Left cardiac atrium (tissue), 4 donors: ENCODE results near the gene MASP1. TPM values are rescaled to one million over a fixed set of nuclear protein-coding genes. Genes with fewer than 3 reads are reported as not detected.
"Not testable (repeated sequence)": the region's sequence is repeated elsewhere in the genome, so short reads cannot be mapped to it uniquely, and the experiment has no call there.

Experiments
- ATAC-seq, 2 donors: fragments of 200-7000 bp; cut with Tn5 transposase; one replicate each; pipeline ENCODE4 v1.9.1; 2020; ENCODE audit warnings: mild to moderate bottlenecking in 2 of 2, moderate library complexity in 2 of 2
- DNase-seq: peaks from one replicate; pipeline ENCODE4 v3.0.0-alpha.2; 2020
- intact Hi-C, 2 donors: fragments of 100-400 bp; cut with DNase I; formaldehyde crosslinking; loops; one replicate each; pipeline versions ENCODE4 v1.14.1 to v1.15.1; 2022 to 2023
- total RNA-seq, 2 donors: library from RNA; stranded (reverse); fragmentation: NEBNext Ultra II Directional; extraction: Animal tissue kit (Norgen Biotek cat#: 25700); gene quantifications; one replicate each; pipeline ENCODE4 v1.2.1, GENCODE V29; 2021
- donor health status: DM: no; HTN: yes; CAD: no.
- donor health status: DM: no; HTN: yes; CAD: no; lungs with severe emphysema.
- donor health status: DM: yes; HTN: yes; CAD: no.
- donor health status: Dilated cardiomyopathy.

Gene MASP1
- total RNA-seq, 2 donors from 2014 or later, result 12.8 to 74.7 TPM

DNA sequence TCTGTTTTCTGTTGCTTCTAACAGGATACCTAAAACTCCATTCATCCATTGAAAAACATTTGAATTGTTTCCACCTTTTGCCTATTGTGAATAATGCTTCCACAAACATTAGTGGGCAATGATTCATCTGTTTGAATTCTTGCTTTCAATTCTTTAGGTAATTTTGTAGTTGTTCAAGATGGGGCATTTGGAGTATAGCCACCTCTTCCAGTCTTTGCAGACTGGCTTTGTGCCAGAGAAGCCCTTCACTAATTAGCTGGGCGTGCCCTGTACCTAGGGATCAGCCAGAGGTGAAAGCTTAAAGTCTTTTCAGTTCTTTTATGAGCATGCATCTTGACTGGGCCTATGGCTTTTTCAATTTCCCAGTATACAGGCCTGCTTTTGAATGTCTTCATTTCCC, 83.4 kb downstream of the MASP1 start:
- ATAC-seq (no peak), DNase-seq (no peak)
- intact Hi-C loops, result no loop called here

DNA sequence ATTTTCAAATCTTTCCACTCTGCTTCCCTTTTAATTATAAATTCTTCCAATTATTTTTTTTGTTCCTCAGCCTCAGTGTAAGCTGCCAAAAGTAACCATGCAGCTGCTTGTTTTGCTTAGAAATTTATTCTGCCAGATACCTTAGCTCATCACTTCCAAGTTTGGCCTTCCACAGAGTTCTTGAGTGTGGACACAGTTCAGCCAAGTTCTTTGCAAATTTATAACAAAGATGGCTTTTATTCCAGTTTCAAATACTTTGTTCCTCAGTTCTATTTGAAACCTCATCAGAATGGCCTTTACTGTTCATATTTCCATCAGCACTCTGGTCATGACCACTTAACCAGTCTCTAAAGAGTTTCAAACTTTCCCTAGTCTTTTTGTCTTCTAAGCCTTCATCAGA, 83.9 kb downstream of the MASP1 start:
- DNase-seq (no peak), ATAC-seq (peak in 1 of 2 donors; percentile 21)
- intact Hi-C loops, result no loop called here

DNA sequence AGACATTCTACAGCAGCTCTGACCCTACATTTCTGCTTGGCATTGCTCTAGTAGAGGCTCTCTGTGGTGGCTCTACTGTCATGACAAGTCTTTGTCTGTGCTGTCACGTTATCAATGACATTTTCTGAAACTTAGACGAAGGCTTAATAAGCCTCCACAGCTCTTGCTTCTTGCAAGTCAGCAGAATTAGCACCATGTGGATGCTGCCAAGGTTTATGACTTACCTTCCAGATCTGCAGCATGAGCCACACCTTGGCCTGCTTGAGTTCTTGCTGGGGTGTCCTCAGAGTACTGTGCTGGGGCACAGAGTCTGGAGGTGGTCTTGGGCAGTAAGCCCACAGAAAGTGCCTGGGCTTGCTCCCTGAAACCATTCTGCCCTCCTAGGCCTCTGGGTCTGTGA, 84.5 kb downstream of the MASP1 start:
- no peak for DNase-seq
- no peak for ATAC-seq
- intact Hi-C loops, result no loop called here

DNA sequence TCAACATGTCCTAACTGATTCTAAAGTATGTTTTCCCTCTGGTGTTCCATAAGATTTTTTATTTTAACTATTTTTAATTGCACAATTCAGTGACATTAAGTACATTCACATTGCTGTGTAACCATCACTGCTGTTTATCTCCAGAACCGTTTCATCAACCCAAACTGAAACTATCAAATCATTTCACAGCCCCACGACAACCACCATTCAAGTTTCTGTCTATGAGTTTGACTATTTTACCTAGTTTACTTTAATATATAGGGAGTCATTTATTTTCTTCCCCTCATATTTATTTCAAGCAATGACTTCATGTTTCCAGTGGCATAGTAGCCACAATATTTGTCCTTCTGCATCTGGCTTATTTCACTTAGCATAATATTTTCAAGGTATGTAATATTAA, 85.9 kb downstream of the MASP1 start:
- no peak for ATAC-seq
- intact Hi-C loops, result no loop called here

DNA sequence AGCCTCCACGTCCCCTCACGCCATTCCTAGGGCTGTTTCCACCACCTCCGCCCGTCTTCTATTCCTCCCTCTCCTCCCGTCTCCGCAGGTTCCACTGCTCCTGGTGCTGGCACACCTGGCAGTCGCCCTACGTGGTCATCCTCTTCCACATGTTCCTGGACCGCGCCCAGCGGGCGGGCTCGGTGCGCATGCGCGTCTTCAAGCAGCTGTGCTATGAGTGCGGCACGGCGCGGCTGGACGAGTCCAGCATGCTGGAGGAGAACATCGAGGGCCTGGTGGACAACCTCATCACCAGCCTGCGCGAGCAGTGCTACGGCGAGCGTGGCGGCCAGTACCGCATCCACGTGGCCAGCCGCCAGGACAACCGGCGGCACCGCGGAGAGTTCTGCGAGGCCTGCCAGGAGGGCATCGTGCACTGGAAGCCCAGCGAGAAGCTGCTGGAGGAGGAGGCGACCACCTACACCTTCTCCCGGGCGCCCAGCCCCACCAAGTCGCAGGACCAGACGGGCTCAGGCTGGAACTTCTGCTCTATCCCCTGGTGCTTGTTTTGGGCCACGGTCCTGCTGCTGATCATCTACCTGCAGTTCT, 92.0 kb downstream of the MASP1 start:
- intact Hi-C loops, ATAC-seq, DNase-seq: not testable (repeated sequence)

More for the DNA sequence above, 85.9 kb downstream of the MASP1 start:
- DNase-seq, result no peak

DNA sequence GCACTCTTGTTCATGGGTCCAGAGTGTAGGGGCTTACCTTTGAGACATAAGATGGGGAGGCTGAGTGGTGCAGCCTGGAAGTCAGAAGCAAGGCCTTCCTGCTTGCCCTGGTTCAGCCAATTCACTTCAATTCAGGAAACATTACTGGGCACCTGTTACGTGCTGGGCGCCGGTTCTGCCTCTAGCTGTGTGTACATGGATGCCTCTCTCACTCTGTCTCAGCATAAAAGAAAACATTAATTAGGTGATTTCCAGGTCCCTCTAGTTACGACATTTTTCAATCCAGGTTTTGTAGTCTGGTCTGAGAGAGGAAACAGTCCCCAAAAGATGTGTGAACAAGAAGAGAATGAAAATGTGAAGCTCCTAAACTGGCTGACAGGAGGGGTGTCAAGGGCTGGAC, 93.0 kb downstream of the MASP1 start:
- DNase-seq, result no peak
- intact Hi-C loops, result no loop called here
- ATAC-seq, result no peak

DNA sequence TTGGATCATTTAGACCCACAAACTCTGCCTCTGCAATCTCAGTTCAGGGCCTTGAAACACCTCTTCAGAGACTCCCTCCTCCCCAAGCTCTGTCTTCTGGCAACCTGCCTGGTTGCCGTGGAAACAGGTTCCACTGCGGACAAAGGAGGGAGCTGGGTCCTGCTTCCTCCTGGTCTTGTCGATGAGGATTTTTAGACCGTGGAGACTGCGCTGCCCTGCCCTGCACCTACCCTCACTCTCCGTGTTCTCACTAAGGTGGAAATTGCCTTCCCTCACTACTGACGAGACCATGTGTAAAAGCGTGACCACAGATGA, 94.2 kb downstream of the MASP1 start, which contains the start of gene RTP1:
Gene RTP1, plus strand, starts transcription at position 152 of the 315 bp plus-strand sequence. Its CDS starts 30 bp downstream, at position 182.
- intact Hi-C loops, result no loop called here
- DNase-seq (no peak), ATAC-seq (no peak)

DNA sequence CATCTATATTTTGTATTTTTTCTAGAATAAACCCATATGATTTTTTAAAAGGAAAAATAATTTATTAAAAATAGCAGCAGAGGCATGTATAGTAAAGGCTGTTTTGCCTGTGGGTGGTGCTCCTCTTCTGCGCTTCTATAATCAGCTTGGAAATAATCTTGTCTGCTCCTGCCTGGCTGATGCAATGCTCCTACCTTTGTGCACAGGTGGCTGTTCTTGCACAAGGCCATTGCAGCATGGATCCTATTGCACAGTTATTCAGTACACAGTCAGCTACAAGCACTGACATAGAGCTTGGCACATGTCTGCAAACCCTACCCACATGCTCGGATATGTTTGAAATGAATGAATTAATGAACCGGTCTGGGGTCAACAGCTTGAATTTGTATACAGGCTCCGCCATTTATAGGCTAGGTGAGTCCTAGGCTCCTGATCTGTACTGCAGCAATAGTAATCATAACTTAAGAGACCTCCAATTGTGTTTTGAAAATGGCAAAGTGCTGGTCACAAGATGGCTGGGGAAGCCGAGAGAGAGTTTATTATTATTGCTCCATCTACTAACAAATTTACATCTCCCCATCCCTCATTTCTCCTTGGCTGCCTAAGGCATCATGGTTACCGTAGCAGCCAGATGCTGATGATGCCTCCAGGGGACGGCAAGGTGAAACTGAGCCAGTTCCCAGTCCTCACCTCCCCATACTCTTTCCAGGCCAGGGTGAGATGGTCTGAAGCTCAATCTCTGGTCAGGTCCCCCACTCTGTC, 94.8 kb downstream of the MASP1 start:
- DNase-seq, result no peak
- intact Hi-C loops, result no loop called here
- ATAC-seq, result no peak

DNA sequence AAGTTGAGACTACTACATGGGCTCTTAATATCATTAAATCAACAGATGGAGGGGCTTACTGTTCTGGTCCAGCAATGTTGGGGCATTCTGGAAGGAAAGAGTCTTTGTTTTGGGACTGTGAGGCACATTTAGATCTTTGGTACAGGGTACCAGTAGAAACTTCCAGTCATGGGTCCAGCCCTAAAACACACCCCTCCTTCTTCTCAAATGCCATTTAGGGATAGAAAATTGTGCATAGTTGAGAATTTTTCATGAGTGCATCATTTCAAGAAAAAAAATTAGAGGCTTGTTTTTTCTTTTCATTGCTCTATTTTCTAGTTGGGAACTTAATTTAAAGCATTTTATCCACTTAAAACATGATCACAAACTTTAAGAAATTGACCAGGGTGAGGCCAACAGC, 98.4 kb downstream of the MASP1 start:
- ATAC-seq (no peak), DNase-seq (no peak)
- intact Hi-C loops, result no loop called here

DNA sequence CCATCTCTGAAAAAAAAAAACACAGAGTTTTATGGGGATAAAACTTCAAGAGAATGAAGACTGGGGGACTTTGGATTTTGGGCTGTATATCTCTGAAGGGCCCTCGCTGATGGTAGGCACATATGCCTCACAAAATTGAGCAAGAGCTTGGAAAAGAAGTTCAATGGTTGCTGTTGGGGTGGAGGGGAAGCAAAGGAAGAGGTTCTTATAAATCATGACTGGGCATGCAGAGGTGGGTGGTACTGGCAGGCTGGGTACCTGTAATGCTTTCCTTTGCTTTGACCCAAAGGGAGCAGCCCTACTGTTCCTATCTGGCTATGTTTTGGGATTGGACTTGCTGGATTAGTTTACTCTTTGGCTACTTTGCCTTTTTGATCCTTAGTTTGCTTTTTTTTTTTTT, 100.3 kb downstream of the MASP1 start:
- DNase-seq (no peak), ATAC-seq (no peak)
- intact Hi-C loops, result no loop called here

DNA sequence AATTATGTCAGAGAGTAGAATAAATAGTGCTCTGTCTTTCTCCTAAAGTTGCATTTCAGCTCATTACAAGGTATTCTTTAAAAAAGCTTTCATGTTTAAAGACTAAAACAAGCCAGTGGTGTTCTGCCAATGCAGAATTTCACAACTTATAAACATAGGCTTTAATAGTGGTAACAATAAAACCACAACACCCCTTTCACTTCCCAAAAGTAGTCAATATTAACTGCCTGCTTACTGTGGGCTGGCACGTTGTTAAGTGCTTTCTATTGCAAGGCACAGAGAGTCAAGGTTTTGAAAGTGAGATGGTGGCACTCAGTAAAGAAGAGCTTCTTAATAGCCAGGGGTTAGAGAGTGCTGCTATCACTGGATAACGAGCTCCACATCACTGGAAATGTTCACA, 102.6 kb downstream of the MASP1 start:
- DNase-seq, result no peak
- intact Hi-C loops, result no loop called here

DNA sequence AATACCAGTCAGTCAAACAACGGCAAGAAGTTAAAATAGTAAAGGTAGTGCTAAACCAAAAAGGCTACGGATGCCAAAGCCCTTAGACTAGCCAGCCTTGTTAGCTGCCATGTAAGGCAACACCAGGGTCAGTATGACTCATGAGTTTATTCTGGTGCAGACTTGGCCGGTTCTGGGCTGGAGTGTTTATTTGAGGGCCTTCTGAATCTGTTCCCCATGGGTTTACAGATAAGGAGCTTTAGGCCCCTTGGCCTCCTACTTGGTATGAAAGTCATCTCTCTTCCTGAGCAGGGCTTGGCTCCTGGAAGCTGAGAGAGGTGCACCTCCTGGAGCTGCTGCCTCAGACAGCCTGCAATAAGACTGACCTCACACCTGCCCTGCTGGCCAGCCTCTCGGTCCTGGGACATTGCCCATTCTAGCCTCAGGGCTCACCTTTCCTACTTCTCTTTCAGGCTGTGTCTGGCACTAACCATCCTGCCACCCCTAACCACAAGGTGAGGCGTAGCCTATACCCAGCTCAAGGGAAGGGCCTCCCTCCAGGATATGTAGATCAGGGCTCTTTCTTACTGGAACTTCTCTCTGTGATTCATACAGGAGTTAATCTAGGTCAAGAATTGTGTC, 104.6 kb downstream of the MASP1 start:
- intact Hi-C loops, result no loop called here
- peak; percentile 59 for DNase-seq
- ATAC-seq, result peak; percentile 95 to 96

More for the DNA sequence above, 102.6 kb downstream of the MASP1 start:
- ATAC-seq, result no peak

DNA sequence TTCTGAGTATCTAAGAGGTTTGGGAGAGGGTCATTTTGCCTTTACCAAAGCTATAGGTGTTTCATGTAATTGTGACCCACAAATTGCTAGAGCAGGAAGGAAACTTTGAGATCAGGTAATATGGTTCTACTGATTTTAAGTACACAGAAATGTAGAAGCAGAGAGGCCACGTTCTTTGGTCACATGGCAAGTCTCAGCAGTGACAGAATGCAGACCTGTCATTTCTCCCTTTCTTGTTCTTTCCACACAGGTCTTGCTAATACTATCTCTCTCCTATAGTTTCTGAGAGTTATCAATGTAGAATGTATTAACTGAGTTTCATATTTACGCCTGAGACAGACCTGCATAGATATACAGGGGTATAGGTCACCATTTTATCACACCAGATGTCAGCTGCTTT, 105.2 kb downstream of the MASP1 start:
- ATAC-seq (peak in 1 of 2 donors; percentile 7), DNase-seq (no peak)
- intact Hi-C loops, result no loop called here

DNA sequence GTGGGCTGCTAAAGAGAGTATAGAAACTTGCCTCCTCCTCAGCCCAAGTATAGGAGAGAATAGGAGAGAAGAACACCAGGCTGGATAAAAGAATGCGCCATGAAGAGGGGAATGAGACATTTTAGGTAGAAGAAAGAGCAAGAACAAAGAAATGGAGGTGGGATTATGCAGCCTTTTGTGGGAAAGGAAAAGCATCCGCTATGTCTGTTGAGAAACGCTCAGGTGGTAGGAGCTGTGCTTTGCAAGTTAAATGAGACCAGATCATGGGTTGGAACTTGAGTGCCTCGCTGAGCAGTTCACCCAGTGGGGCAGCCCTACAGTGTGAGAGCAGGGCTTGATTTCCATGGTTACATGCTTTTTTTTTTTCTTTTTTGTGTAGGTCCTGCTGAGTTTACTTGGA, 105.8 kb downstream of the MASP1 start:
- DNase-seq (no peak), ATAC-seq (no peak)
- intact Hi-C loops, result no loop called here

Other genes starting within 250 kb of the MASP1 start
- 1 to 10 TPM; 8.2 to 9.0 TPM for gene RPL39L, start 152.2 kb downstream of the MASP1 start, total RNA-seq
- not detected for gene RTP1, start 94.3 kb downstream of the MASP1 start, total RNA-seq
- 1 to 10 TPM; 1.4 to 2.1 TPM for gene RTP4, start 76.6 kb upstream of the MASP1 start, total RNA-seq